Neural cell (in vitro differentiated cells): Measurements from ENCODE around the gene CHST11. TPM values are rescaled to one million over a fixed set of nuclear protein-coding genes. Genes with fewer than 3 reads are reported as not detected.

Source experiments
- H2AFZ ChIP-seq: fragments of 200-600, 300-800 bp; sonication (generic), shearing (Covaris generic); 2 replicates; pipeline ENCODE4 v1.6.0; 2014; ENCODE audit warnings: low read depth, mild to moderate bottlenecking, antibody characterized with exemption, low read length, moderate library complexity
- H3F3A ChIP-seq: fragments of 200-600 bp; shearing (Covaris generic); 2 replicates; pipeline ENCODE4 v1.6.1; 2016; ENCODE audit warnings: mild to moderate bottlenecking, moderate library complexity, mixed read lengths, antibody characterized with exemption, low read length; ENCODE audit not compliant: insufficient read depth, poor library complexity, severe bottlenecking
- H3K27ac ChIP-seq: fragments of 200-600, 300-800 bp; sonication (generic), shearing (Covaris generic); 2 replicates; pipeline ENCODE4 v1.5.1; 2014; ENCODE audit warnings: mild to moderate bottlenecking, low read length, moderate library complexity
- H3K27me3 ChIP-seq: fragments of 300-800, 200-600 bp; sonication (generic), shearing (Covaris generic); 2 replicates; pipeline ENCODE4 v1.6.0; 2014; ENCODE audit warnings: mild to moderate bottlenecking, low read depth, low read length, moderate library complexity; ENCODE audit not compliant: insufficient read depth
- H3K36me3 ChIP-seq: fragments of 300-800, 200-600 bp; sonication (generic), shearing (Covaris generic); 2 replicates; pipeline ENCODE4 v1.5.1; 2014; ENCODE audit warnings: mild to moderate bottlenecking, antibody characterized with exemption, low read length, moderate library complexity; ENCODE audit not compliant: insufficient read depth
- H3K4me2 ChIP-seq: fragments of 300-800, 200-600 bp; sonication (generic), shearing (Covaris generic); 2 replicates; pipeline ENCODE4 v1.6.0; 2014; ENCODE audit warnings: mild to moderate bottlenecking, low read length
- H3K4me3 ChIP-seq: fragments of 300-800, 200-600 bp; sonication (generic), shearing (Covaris generic); 2 replicates; pipeline ENCODE4 v1.5.1; 2014; ENCODE audit warnings: mild to moderate bottlenecking, low read length, moderate library complexity
- H3K79me2 ChIP-seq: fragments of 200-600 bp; shearing (Covaris generic); replicated peaks from 2 replicates; pipeline ENCODE4 v1.6.0; 2014; ENCODE audit warnings: mild to moderate bottlenecking, low read length, moderate library complexity; ENCODE audit not compliant: insufficient read depth
- H3K9ac ChIP-seq: fragments of 300-800, 200-600 bp; sonication (generic), shearing (Covaris generic); 2 replicates; pipeline ENCODE4 v1.6.1; 2016; ENCODE audit warnings: mild to moderate bottlenecking, low read length, mixed read lengths
- H3K9me2 ChIP-seq: fragments of 200-600 bp; shearing (Covaris generic); 2 replicates; pipeline ENCODE4 v1.6.1; 2016; ENCODE audit warnings: mild to moderate bottlenecking, low read length, mixed read lengths; ENCODE audit not compliant: insufficient read depth
- H3K9me3 ChIP-seq: fragments of 200-600, 300-800 bp; sonication (generic), shearing (Covaris generic); 2 replicates; pipeline ENCODE4 v1.6.1; 2016; ENCODE audit warnings: mild to moderate bottlenecking, mixed run types, low read length, moderate library complexity, mixed read lengths
- H4K20me1 ChIP-seq: fragments of 200-600 bp; shearing (Covaris generic); 2 replicates; pipeline ENCODE4 v1.6.1; 2016; ENCODE audit warnings: mild to moderate bottlenecking, mixed run types; ENCODE audit not compliant: insufficient read depth
- EP300 ChIP-seq: fragments of 450-650 bp; conservative IDR thresholded peaks from 2 replicates; pipeline ENCODE4 v1.6.1; 2014; ENCODE audit warnings: antibody characterized with exemption, mild to moderate bottlenecking, moderate library complexity; ENCODE audit not compliant: poor library complexity, severe bottlenecking
- EZH2 ChIP-seq: fragments of 200-600, 300-800 bp; shearing (Covaris generic), sonication (generic); IDR thresholded peaks from 2 replicates; pipeline ENCODE4 v1.6.1; 2014; ENCODE audit warnings: antibody characterized with exemption, low read length, borderline replicate concordance, mild to moderate bottlenecking; ENCODE audit not compliant: insufficient read depth, poor library complexity, severe bottlenecking
- MXI1 ChIP-seq: fragments of 450-650 bp; conservative IDR thresholded peaks from 2 replicates; pipeline ENCODE4 v1.6.1; 2014; ENCODE audit warnings: antibody characterized with exemption, mild to moderate bottlenecking; ENCODE audit not compliant: poor library complexity, severe bottlenecking
- POLR2AphosphoS5 ChIP-seq: IDR thresholded peaks from 2 replicates; pipeline ENCODE4 v1.6.1; 2012
- RAD21 ChIP-seq: fragments of 450-650 bp; conservative IDR thresholded peaks from 2 replicates; pipeline ENCODE4 v1.6.1; 2014; ENCODE audit warnings: antibody characterized with exemption, mild to moderate bottlenecking, moderate library complexity
- SMC3 ChIP-seq: fragments of 450-650 bp; conservative IDR thresholded peaks from 2 replicates; pipeline ENCODE4 v1.6.1; 2014; ENCODE audit warnings: antibody characterized with exemption, mild to moderate bottlenecking, moderate library complexity; ENCODE audit not compliant: poor library complexity
- TAF1 ChIP-seq: IDR thresholded peaks from 2 replicates; pipeline ENCODE4 v1.6.1; 2012; ENCODE audit warnings: low read depth
- polyA plus RNA-seq: library from polyadenylated mRNA; depleted of rRNA; stranded (reverse); fragments of >200 nt; gene quantifications from 2 replicates; pipeline ENCODE4 v1.2.3, GENCODE V29; 2014
- TF ChIP-seq, protein P1 (sequence below): fragments of 450-650 bp; IDR thresholded peaks from 2 replicates; pipeline ENCODE4 v1.5.1; 2014; ENCODE audit warnings: antibody characterized with exemption, mild to moderate bottlenecking, moderate library complexity; ENCODE audit not compliant: poor library complexity, severe bottlenecking
- TF ChIP-seq, protein P2 (sequence below): IDR thresholded peaks from 2 replicates; pipeline ENCODE4 v1.6.1; 2012; ENCODE audit warnings: borderline replicate concordance

CHST11 gene
- polyA plus RNA-seq, 1 donor from 2014 or later = 15.0 TPM

DNA sequence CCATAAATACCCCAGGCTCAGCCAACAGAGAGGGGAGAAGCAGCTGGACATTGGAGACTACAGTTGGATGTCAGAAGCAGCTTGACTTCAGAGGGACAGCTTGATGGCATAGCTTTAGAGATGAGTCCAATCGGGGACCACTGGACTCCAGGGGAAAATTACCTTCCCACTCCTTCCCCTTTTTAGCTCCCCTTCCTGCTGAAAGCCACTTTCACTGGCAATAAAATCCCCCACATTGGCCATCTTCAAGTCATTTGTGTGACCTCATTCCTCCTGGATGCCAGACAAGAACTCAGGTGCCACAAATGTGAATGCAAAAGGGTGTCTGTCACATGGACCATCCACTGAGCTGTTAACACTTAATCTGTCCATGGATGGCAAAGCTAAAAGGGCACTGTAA is 184.2 kb downstream of the CHST11 start:
- no peaks in the 10 kb centered on the region for H3K27me3 ChIP-seq
- H4K20me1 ChIP-seq = no peaks in the 10 kb centered on the region
- H3K9ac ChIP-seq = no peak overlapping the region
- H2AFZ ChIP-seq = no peak overlapping the region
- H3K79me2 ChIP-seq = no peaks in the 10 kb centered on the region
- H3F3A ChIP-seq = no peaks in the 10 kb centered on the region
- H3K9me3 ChIP-seq = no peaks in the 10 kb centered on the region
- no peaks in the 10 kb centered on the region for H3K9me2 ChIP-seq
- no peak overlapping the region for H3K27ac ChIP-seq
- no peak overlapping the region for H3K4me3 ChIP-seq
- TF ChIP-seq, protein P1, sequence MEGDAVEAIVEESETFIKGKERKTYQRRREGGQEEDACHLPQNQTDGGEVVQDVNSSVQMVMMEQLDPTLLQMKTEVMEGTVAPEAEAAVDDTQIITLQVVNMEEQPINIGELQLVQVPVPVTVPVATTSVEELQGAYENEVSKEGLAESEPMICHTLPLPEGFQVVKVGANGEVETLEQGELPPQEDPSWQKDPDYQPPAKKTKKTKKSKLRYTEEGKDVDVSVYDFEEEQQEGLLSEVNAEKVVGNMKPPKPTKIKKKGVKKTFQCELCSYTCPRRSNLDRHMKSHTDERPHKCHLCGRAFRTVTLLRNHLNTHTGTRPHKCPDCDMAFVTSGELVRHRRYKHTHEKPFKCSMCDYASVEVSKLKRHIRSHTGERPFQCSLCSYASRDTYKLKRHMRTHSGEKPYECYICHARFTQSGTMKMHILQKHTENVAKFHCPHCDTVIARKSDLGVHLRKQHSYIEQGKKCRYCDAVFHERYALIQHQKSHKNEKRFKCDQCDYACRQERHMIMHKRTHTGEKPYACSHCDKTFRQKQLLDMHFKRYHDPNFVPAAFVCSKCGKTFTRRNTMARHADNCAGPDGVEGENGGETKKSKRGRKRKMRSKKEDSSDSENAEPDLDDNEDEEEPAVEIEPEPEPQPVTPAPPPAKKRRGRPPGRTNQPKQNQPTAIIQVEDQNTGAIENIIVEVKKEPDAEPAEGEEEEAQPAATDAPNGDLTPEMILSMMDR = no peak
- no peak for TF ChIP-seq TAF1
- no peak for TF ChIP-seq POLR2AphosphoS5
- TF ChIP-seq MXI1 = no peak
- TF ChIP-seq, protein P2, sequence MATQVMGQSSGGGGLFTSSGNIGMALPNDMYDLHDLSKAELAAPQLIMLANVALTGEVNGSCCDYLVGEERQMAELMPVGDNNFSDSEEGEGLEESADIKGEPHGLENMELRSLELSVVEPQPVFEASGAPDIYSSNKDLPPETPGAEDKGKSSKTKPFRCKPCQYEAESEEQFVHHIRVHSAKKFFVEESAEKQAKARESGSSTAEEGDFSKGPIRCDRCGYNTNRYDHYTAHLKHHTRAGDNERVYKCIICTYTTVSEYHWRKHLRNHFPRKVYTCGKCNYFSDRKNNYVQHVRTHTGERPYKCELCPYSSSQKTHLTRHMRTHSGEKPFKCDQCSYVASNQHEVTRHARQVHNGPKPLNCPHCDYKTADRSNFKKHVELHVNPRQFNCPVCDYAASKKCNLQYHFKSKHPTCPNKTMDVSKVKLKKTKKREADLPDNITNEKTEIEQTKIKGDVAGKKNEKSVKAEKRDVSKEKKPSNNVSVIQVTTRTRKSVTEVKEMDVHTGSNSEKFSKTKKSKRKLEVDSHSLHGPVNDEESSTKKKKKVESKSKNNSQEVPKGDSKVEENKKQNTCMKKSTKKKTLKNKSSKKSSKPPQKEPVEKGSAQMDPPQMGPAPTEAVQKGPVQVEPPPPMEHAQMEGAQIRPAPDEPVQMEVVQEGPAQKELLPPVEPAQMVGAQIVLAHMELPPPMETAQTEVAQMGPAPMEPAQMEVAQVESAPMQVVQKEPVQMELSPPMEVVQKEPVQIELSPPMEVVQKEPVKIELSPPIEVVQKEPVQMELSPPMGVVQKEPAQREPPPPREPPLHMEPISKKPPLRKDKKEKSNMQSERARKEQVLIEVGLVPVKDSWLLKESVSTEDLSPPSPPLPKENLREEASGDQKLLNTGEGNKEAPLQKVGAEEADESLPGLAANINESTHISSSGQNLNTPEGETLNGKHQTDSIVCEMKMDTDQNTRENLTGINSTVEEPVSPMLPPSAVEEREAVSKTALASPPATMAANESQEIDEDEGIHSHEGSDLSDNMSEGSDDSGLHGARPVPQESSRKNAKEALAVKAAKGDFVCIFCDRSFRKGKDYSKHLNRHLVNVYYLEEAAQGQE = no peak
- no peak overlapping the region for H3K4me2 ChIP-seq
- H3K36me3 ChIP-seq = no peaks in the 10 kb centered on the region

DNA sequence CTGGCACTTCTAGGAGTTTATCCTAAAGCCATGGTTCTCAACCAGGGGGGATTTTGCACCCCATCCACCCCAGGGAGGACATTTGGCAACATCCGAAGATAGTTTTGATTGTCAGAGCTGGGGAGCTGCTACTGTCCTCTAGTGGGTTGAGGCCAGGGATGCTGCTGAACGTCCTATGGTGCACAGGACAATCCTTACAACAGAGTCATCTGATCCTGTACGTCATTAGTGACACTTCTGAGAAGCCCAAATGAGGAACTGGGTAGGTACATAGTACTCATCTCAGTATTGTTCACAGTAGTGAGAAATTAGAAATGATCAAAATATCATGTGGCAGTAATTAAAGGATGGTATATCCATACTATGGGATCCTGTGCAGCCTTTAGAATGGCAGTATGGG is 185.1 kb downstream of the CHST11 start:
- Histone ChIP-seq H2AFZ (no peak overlapping the region), H3K9me2 (no peaks in the 10 kb centered on the region), H3K27me3 (no peaks in the 10 kb centered on the region), H3K79me2 (no peaks in the 10 kb centered on the region), H3K4me2 (no peak overlapping the region), H3K9ac (no peak overlapping the region), H3K9me3 (no peaks in the 10 kb centered on the region), H4K20me1 (no peaks in the 10 kb centered on the region), H3K4me3 (no peak overlapping the region), H3F3A (no peaks in the 10 kb centered on the region), H3K36me3 (no peaks in the 10 kb centered on the region), H3K27ac (no peak overlapping the region)
- TF ChIP-seq POLR2AphosphoS5 = no peak
- no peak for TF ChIP-seq EZH2
- TF ChIP-seq RAD21 = no peak
- no peak for TF ChIP-seq TAF1
- TF ChIP-seq, protein P2 = no peak
- no peak for TF ChIP-seq SMC3
- no peak for TF ChIP-seq EP300
- no peak for TF ChIP-seq MXI1
- TF ChIP-seq, protein P1 = no peak
